H1 (cell line): ENCODE data around the gene C18orf63. TPM values are rescaled to one million over a fixed set of nuclear protein-coding genes. Genes with fewer than 3 reads are reported as not detected.

Source experiments
- CTCF ChIA-PET: fragments of 300-600 bp; sonication (Branson Sonifier 250); formaldehyde crosslinking; loops from one replicate; lab custom pipeline; 2021; ENCODE audit not compliant: partially characterized antibody; lab: Charles Lee
- POLR2A ChIA-PET: fragments of 300-600 bp; sonication (Branson Sonifier 250); formaldehyde crosslinking; loops from one replicate; lab custom pipeline; 2021; ENCODE audit warnings: inconsistent platforms; ENCODE audit not compliant: partially characterized antibody; lab: Charles Lee
- DNase-seq, 2 experiments: peaks; one replicate each; pipeline versions ENCODE4 v3.0.0 to v3.0.0-alpha.2; 2010 to 2022; ENCODE audit warnings: low spot score in 2 of 2, low read depth in 1 of 2, mixed read lengths in 1 of 2
- FAIRE-seq: peaks from 2 replicates; lab custom pipeline; 2011; peaks lifted over from hg19 to GRCh38; lab: Jason Lieb, UNC
- H2AFZ ChIP-seq: 2 replicates; pipeline ENCODE4 v1.8.1; 2012; ENCODE audit warnings: low read length, inconsistent platforms
- H2AK5ac ChIP-seq: 2 replicates; pipeline ENCODE4 v1.6.1; 2013; ENCODE audit warnings: low read depth, low read length
- H2BK120ac ChIP-seq: replicated peaks from 2 replicates; pipeline ENCODE3; 2013; ENCODE audit warnings: low read depth, low read length, inconsistent platforms
- H2BK12ac ChIP-seq: 2 replicates; pipeline ENCODE4 v1.6.1; 2013; ENCODE audit warnings: low read depth, low read length
- H2BK15ac ChIP-seq: 2 replicates; pipeline ENCODE4 v1.6.1; 2013; ENCODE audit warnings: low read length
- H2BK20ac ChIP-seq: 2 replicates; pipeline ENCODE4 v1.6.1; 2013; ENCODE audit warnings: low read length
- H2BK5ac ChIP-seq: 2 replicates; pipeline ENCODE4 v1.6.1; 2013; ENCODE audit warnings: low read depth, low read length
- H3K14ac ChIP-seq: 2 replicates; pipeline ENCODE4 v1.6.1; 2013; ENCODE audit warnings: inconsistent platforms; ENCODE audit not compliant: insufficient read length
- H3K18ac ChIP-seq: 2 replicates; pipeline ENCODE4 v1.6.1; 2013; ENCODE audit warnings: low read length; ENCODE audit errors: extremely low read depth
- H3K23ac ChIP-seq: 2 replicates; pipeline ENCODE4 v1.6.1; 2013; ENCODE audit warnings: inconsistent platforms; ENCODE audit not compliant: insufficient read length
- H3K23me2 ChIP-seq: 2 replicates; pipeline ENCODE4 v1.6.1; 2013; ENCODE audit warnings: low read depth, low read length
- H3K27ac ChIP-seq: 2 replicates; pipeline ENCODE4 v1.6.1; 2011; ENCODE audit warnings: low read depth, low read length, inconsistent platforms
- H3K27me3 ChIP-seq, 4 experiments: replicated peaks in 1 of 4; 1 replicate in 1 of 4; 2 replicates in 3 of 4; pipeline versions ENCODE4 v1.6.1 to v1.8.1; 2011 to 2013; ENCODE audit warnings: low read length in 3 of 4, mild to moderate bottlenecking in 3 of 4, inconsistent platforms in 2 of 4, mixed read lengths in 2 of 4, moderate library complexity in 1 of 4; ENCODE audit not compliant: control insufficient read depth in 3 of 4, insufficient read depth in 3 of 4; ENCODE audit errors: extremely low read depth in 1 of 4
- H3K36me3 ChIP-seq, 4 experiments: 2 replicates each; pipeline versions ENCODE4 v1.6.1 to v1.8.1; 2011 to 2013; ENCODE audit warnings: mild to moderate bottlenecking in 4 of 4, low read length in 3 of 4, moderate library complexity in 2 of 4, control low read depth in 1 of 4, inconsistent platforms in 1 of 4; ENCODE audit not compliant: insufficient read depth in 4 of 4, control insufficient read depth in 2 of 4
- H3K4ac ChIP-seq: replicated peaks from 2 replicates; pipeline ENCODE3; 2013; ENCODE audit warnings: low read length, low read depth, mixed read lengths, inconsistent platforms; ENCODE audit not compliant: insufficient read length
- H3K4me1 ChIP-seq, 4 experiments: replicated peaks in 1 of 4; 1 replicate in 1 of 4; 2 replicates in 3 of 4; pipeline versions ENCODE4 v1.6.1 to v1.8.1; 2011 to 2013; ENCODE audit warnings: low read length in 3 of 4, inconsistent platforms in 2 of 4, mixed read lengths in 1 of 4; ENCODE audit not compliant: insufficient read depth in 4 of 4, control insufficient read depth in 3 of 4
- H3K4me2 ChIP-seq, 2 experiments: 2 replicates each; pipeline versions ENCODE4 v1.6.1 to v1.8.1; 2011 to 2013; ENCODE audit warnings: low read depth in 2 of 2, low read length in 2 of 2, control low read depth in 1 of 2, inconsistent platforms in 1 of 2, mild to moderate bottlenecking in 1 of 2; ENCODE audit not compliant: insufficient read depth in 1 of 2
- H3K4me3 ChIP-seq, 4 experiments: fragments of 200-600, 300-600 bp in 1 of 4; sonication (generic), shearing (Covaris generic), sonication (Bioruptor Twin) in 1 of 4; 2 replicates each; pipeline versions ENCODE4 v1.5.1 to v1.8.1; 2011 to 2016; ENCODE audit warnings: low read length in 4 of 4, low read depth in 3 of 4, control low read depth in 2 of 4, inconsistent platforms in 2 of 4, mild to moderate bottlenecking in 2 of 4, mixed read lengths in 1 of 4, moderate library complexity in 1 of 4; ENCODE audit not compliant: insufficient read depth in 2 of 4; ENCODE audit errors: extremely low read depth in 1 of 4
- H3K56ac ChIP-seq: replicated peaks from 2 replicates; pipeline ENCODE3; 2013; ENCODE audit warnings: low read depth, mild to moderate bottlenecking, mixed read lengths, low read length, inconsistent platforms; ENCODE audit not compliant: insufficient read length
- H3K79me1 ChIP-seq: 2 replicates; pipeline ENCODE4 v1.6.1; 2013; ENCODE audit warnings: low read depth, low read length, control low read depth
- H3K79me2 ChIP-seq, 2 experiments: 2 replicates each; pipeline versions ENCODE4 v1.6.1 to v1.8.1; 2012 to 2013; ENCODE audit warnings: low read length in 2 of 2, mild to moderate bottlenecking in 2 of 2, inconsistent platforms in 1 of 2; ENCODE audit not compliant: insufficient read depth in 2 of 2, control insufficient read depth in 1 of 2
- H3K9ac ChIP-seq, 4 experiments: replicated peaks in 1 of 4; 1 replicate in 1 of 4; 2 replicates in 3 of 4; pipeline versions ENCODE4 v1.6.1 to v1.8.1; 2011 to 2013; ENCODE audit warnings: low read depth in 3 of 4, low read length in 3 of 4, control low read depth in 2 of 4, mild to moderate bottlenecking in 2 of 4, moderate library complexity in 2 of 4, inconsistent platforms in 1 of 4; ENCODE audit errors: extremely low read depth in 1 of 4
- H3K9me3 ChIP-seq, 2 experiments: 2 replicates each; pipeline versions ENCODE4 v1.6.1 to v1.8.1; 2012 to 2013; ENCODE audit warnings: mild to moderate bottlenecking in 2 of 2, moderate library complexity in 2 of 2, control low read depth in 1 of 2, inconsistent platforms in 1 of 2, low read depth in 1 of 2, low read length in 1 of 2, mixed read lengths in 1 of 2; ENCODE audit not compliant: insufficient read depth in 2 of 2
- H4K20me1 ChIP-seq, 2 experiments: replicated peaks in 1 of 2; 2 replicates each; pipeline versions ENCODE3 to v1.8.1; 2011 to 2013; ENCODE audit warnings: inconsistent platforms in 2 of 2, low read length in 2 of 2, mild to moderate bottlenecking in 1 of 2; ENCODE audit not compliant: insufficient read depth in 2 of 2, control insufficient read depth in 1 of 2
- H4K5ac ChIP-seq: 2 replicates; pipeline ENCODE4 v1.6.1; 2013; ENCODE audit warnings: low read length, low read depth, mixed read lengths, inconsistent platforms; ENCODE audit not compliant: insufficient read length
- H4K8ac ChIP-seq: 2 replicates; pipeline ENCODE4 v1.8.0; 2013; ENCODE audit warnings: mild to moderate bottlenecking, moderate library complexity, low read length, inconsistent platforms; ENCODE audit not compliant: insufficient read depth; ENCODE audit errors: extremely low read depth
- H4K91ac ChIP-seq: replicated peaks from 2 replicates; pipeline ENCODE3; 2013; ENCODE audit warnings: low read length, mixed read lengths, inconsistent platforms; ENCODE audit not compliant: insufficient read length
- BRCA1 ChIP-seq: IDR thresholded peaks from 2 replicates; pipeline ENCODE4 v1.6.1; 2012; ENCODE audit warnings: low read depth, low read length, improper control_type of control experiment
- CREB1 ChIP-seq: IDR thresholded peaks from 2 replicates; pipeline ENCODE4 v1.6.1; 2012; ENCODE audit warnings: inconsistent platforms
- EZH2 ChIP-seq: fragments of 200-600 bp; sonication (generic); IDR thresholded peaks from 2 replicates; pipeline ENCODE4 v1.7.1; 2012; ENCODE audit warnings: low read depth, mild to moderate bottlenecking, moderate library complexity, low read length, inconsistent platforms; ENCODE audit not compliant: severe bottlenecking
- KDM5A ChIP-seq: fragments of 200-600 bp; IDR thresholded peaks from 2 replicates; pipeline ENCODE4 v1.7.1; 2012; ENCODE audit warnings: mild to moderate bottlenecking, low read length, inconsistent platforms, mixed read lengths
- POLR2A ChIP-seq, 2 experiments: IDR thresholded peaks; 1 replicate in 1 of 2; 2 replicates in 1 of 2; pipeline ENCODE4 v1.6.1; 2011; ENCODE audit warnings: low read depth in 2 of 2, low read length in 2 of 2, mild to moderate bottlenecking in 2 of 2; ENCODE audit errors: control extremely low read depth in 1 of 2
- POU5F1 ChIP-seq: IDR thresholded peaks from 2 replicates; pipeline ENCODE4 v1.6.1; 2011; ENCODE audit warnings: low read depth, mild to moderate bottlenecking, low read length, moderate library complexity
- RXRA ChIP-seq: IDR thresholded peaks from 2 replicates; pipeline ENCODE4 v1.6.1; 2011; ENCODE audit warnings: low read depth, mild to moderate bottlenecking, low read length, moderate library complexity; ENCODE audit not compliant: insufficient read depth
- SIN3A ChIP-seq, 2 experiments: IDR thresholded peaks in 1 of 2; conservative IDR thresholded peaks in 1 of 2; 2 replicates each; pipeline ENCODE4 v1.6.1; 2011 to 2012; ENCODE audit warnings: low read length in 2 of 2, improper control_type of control experiment in 1 of 2, low read depth in 1 of 2, mild to moderate bottlenecking in 1 of 2
- YY1 ChIP-seq: IDR thresholded peaks from 2 replicates; pipeline ENCODE4 v1.6.1; 2011; ENCODE audit warnings: low read depth, mild to moderate bottlenecking, low read length
- WGBS, 2 experiments: shearing (Covaris generic) in 1 of 2; methylation state at CpG; one replicate each; pipeline versions ENCODE4 v1.1.6 to v1.1.7; 2013 to 2015; ENCODE audit warnings: low lambda C conversion rate in 2 of 2, mixed read lengths in 2 of 2, inconsistent platforms in 1 of 2, low coverage in 1 of 2, missing lambda C conversion rate in 1 of 2; ENCODE audit not compliant: insufficient replicate concordance in 2 of 2, insufficient coverage in 1 of 2, insufficient read length in 1 of 2; ENCODE audit errors: extremely low coverage in 1 of 2, missing lambda C conversion rate in 1 of 2; 5-methylcytosine and 5-hydroxymethylcytosine counted together
- polyA plus RNA-seq, 7 experiments: library from polyadenylated mRNA; depleted of rRNA in 3 of 7; stranded (reverse) in 5 of 7; unstranded in 2 of 7; fragments of >200 nt in 5 of 7; fragments of 200-250 nt in 2 of 7; gene quantifications; 1 replicate in 5 of 7; 2 replicates in 1 of 7; 4 replicates in 1 of 7; pipeline versions ENCODE4 v1.2.1 to v1.2.3, GENCODE V29; 2011 to 2013; ENCODE audit warnings: missing spikeins in 2 of 7, mixed read lengths in 2 of 7
- total RNA-seq: library from RNA; stranded (reverse); fragmentation: NEBNext Ultra II Directional; extraction: Animal tissue kit (Norgen Biotek cat#: 25700); gene quantifications from 2 replicates; pipeline ENCODE4 v1.2.1, GENCODE V29; 2021
- TF ChIP-seq, protein P1 (sequence below), 3 experiments: IDR thresholded peaks; 1 replicate in 2 of 3; 2 replicates in 1 of 3; pipeline versions ENCODE4 v1.5.1 to v1.6.1; 2011; ENCODE audit warnings: low read length in 3 of 3, mild to moderate bottlenecking in 3 of 3, inconsistent platforms in 2 of 3, low read depth in 1 of 3, moderate library complexity in 1 of 3; ENCODE audit not compliant: insufficient read depth in 1 of 3; ENCODE audit errors: control extremely low read depth in 1 of 3
- TF ChIP-seq, protein P2 (sequence below): IDR thresholded peaks from 2 replicates; pipeline ENCODE4 v1.6.1; 2012; ENCODE audit warnings: low read length, inconsistent platforms

The C18orf63 gene
- total and polyA plus RNA-seq, 2 of the 8 experiments (the other 6 are each of a cell fraction or from before 2014, with no cell fraction given) = not detected

DNA sequence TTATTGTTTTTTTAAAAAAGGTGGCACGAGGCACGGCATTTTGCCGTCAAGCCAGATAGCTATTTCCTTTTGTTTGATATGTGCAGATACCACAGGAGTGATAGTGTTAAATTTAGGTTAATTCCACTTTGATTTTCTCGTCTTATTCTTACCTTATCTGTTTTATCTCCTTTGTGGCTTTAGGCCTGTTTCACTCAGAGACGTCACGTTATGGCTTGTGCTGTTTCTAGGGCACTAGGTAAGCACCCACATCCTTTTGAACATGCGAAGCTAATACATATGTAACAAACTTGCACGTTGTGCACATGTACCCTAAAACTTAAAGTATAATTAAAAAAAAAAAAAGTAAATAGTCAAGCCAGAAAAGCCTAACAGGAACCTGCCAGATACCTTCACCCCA is 57.8 kb downstream of the C18orf63 start:
- Histone ChIP-seq H3K14ac (no peak overlapping the region), H2AFZ (no peak overlapping the region), H2BK15ac (no peak overlapping the region), H3K27ac (no peak overlapping the region), H3K27me3 (no peaks in the 10 kb centered on the region; a peak in 1 of 7 replicates), H3K4me3 (no peak overlapping the region), H3K79me1 (no peaks in the 10 kb centered on the region), H3K56ac (no peak overlapping the region), H2BK12ac (no peak overlapping the region), H3K23me2 (0 out of 2 replicates have a peak, but pooled peaks cover 2% of the 10 kb centered on the region), H4K8ac (no peak overlapping the region), H4K20me1 (no peaks in the 10 kb centered on the region), H3K4me2 (no peak overlapping the region), H3K9me3 (no peaks in the 10 kb centered on the region), H3K18ac (no peak overlapping the region), H3K9ac (no peak overlapping the region), H3K23ac (no peak overlapping the region), H3K4ac (no peak overlapping the region), H3K79me2 (no peaks in the 10 kb centered on the region), H2BK120ac (no peak overlapping the region), H2AK5ac (no peak overlapping the region), H2BK20ac (no peak overlapping the region), H4K91ac (no peak overlapping the region), H3K36me3 (no peaks in the 10 kb centered on the region), H4K5ac (no peak overlapping the region), H3K4me1 (no peaks in the 10 kb centered on the region), H2BK5ac (no peak overlapping the region)
- POLR2A ChIA-PET = no interaction called here
- DNase-seq = no peak
- 92% methylated on average over 8 of the region's 8 CpGs; no CpG with 5 or more reads in 1 of the 2 experiments for whole genome bisulfite sequencing, 2 experiments
- CTCF ChIA-PET = interaction anchor here (0.5 kb wide), 1 partner anchor 241 kb away, joined by 5 read pairs; no protein-coding TSS in a partner anchor
- FAIRE-seq = no peak
- TF ChIP-seq SIN3A (conservative IDR thresholded peaks at IDR 0.05 in 1 of 2, IDR thresholded peaks at IDR 0.05 in 1 of 2; ENCODE audit: low read depth in 1 of 2, low read length in 2 of 2) (no peak), EZH2 (no peak), RXRA (no peak), CREB1 (no peak), POU5F1 (no peak), POLR2A (IDR thresholded peaks at IDR 0.05; ENCODE audit: control extremely low read depth in 1 of 2, low read depth in 2 of 2, low read length in 2 of 2) (no peak), BRCA1 (no peak), YY1 (no peak), KDM5A (no peak)
- TF ChIP-seq, protein P1, sequence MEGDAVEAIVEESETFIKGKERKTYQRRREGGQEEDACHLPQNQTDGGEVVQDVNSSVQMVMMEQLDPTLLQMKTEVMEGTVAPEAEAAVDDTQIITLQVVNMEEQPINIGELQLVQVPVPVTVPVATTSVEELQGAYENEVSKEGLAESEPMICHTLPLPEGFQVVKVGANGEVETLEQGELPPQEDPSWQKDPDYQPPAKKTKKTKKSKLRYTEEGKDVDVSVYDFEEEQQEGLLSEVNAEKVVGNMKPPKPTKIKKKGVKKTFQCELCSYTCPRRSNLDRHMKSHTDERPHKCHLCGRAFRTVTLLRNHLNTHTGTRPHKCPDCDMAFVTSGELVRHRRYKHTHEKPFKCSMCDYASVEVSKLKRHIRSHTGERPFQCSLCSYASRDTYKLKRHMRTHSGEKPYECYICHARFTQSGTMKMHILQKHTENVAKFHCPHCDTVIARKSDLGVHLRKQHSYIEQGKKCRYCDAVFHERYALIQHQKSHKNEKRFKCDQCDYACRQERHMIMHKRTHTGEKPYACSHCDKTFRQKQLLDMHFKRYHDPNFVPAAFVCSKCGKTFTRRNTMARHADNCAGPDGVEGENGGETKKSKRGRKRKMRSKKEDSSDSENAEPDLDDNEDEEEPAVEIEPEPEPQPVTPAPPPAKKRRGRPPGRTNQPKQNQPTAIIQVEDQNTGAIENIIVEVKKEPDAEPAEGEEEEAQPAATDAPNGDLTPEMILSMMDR (IDR thresholded peaks at IDR 0.05; ENCODE audit: control extremely low read depth in 1 of 3, insufficient read depth in 1 of 3, low read depth in 1 of 3, low read length in 3 of 3) = no peak
- TF ChIP-seq, protein P2, sequence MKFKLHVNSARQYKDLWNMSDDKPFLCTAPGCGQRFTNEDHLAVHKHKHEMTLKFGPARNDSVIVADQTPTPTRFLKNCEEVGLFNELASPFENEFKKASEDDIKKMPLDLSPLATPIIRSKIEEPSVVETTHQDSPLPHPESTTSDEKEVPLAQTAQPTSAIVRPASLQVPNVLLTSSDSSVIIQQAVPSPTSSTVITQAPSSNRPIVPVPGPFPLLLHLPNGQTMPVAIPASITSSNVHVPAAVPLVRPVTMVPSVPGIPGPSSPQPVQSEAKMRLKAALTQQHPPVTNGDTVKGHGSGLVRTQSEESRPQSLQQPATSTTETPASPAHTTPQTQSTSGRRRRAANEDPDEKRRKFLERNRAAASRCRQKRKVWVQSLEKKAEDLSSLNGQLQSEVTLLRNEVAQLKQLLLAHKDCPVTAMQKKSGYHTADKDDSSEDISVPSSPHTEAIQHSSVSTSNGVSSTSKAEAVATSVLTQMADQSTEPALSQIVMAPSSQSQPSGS = no peak
